ENCODE measurements around the gene CNNM1.

- TF ChIP-seq CTCF (IDR thresholded peaks at IDR 0.05): no peak
- no peak for TF ChIP-seq POLR2A (IDR thresholded peaks at IDR 0.05)
Observed at GRCh38 chr10:99318048-99318447, 11.1 kb upstream of the CNNM1 start.
